K562 (cell line): ENCODE results near the gene RERE. TPM values are rescaled to one million over a fixed set of nuclear protein-coding genes. Genes with fewer than 3 reads are reported as not detected.

Experiments
- ATF3 ChIP-seq, 2 experiments: fragments of 450-650 bp in 1 of 2; sonication (generic) in 1 of 2; formaldehyde crosslinking in 1 of 2; IDR thresholded peaks in 1 of 2; conservative IDR thresholded peaks in 1 of 2; 2 replicates each; pipeline versions ENCODE4 v1.6.1 to v1.8.1; 2016 to 2023; ENCODE audit warnings: mild to moderate bottlenecking in 2 of 2, moderate library complexity in 2 of 2, inconsistent platforms in 1 of 2, missing genetic modification reagents in 1 of 2
- CBFA2T3 ChIP-seq: fragments of 450-650 bp; IDR thresholded peaks from 2 replicates; pipeline ENCODE4 v1.6.1; 2017
- CHD4 ChIP-seq: fragments of 200-600 bp; sonication (generic); IDR thresholded peaks from 3 replicates; pipeline ENCODE4 v1.6.1; 2012; ENCODE audit warnings: low read depth, mild to moderate bottlenecking, mixed read lengths, low read length, inconsistent platforms; ENCODE audit not compliant: insufficient read depth, insufficient replicate concordance, poor library complexity, severe bottlenecking
- CREM ChIP-seq: IDR thresholded peaks from 2 replicates; pipeline ENCODE4 v1.6.1; 2014; ENCODE audit warnings: antibody characterized with exemption, low read depth
- ELF1 ChIP-seq: fragments of 200-800 bp; sonication (Bioruptor generic); IDR thresholded peaks from 2 replicates; pipeline ENCODE4 v1.6.1; 2016; ENCODE audit warnings: missing genetic modification characterization, missing compliant biosample characterization
- ELF4 ChIP-seq: fragments of 450-650 bp; formaldehyde crosslinking; IDR thresholded peaks from 2 replicates; pipeline ENCODE4 v1.4.0; 2022; ENCODE audit warnings: missing genetic modification characterization
- FOSL1 ChIP-seq: fragments of 200-800 bp; sonication (Bioruptor generic); conservative IDR thresholded peaks from 2 replicates; pipeline ENCODE4 v1.6.1; 2016; ENCODE audit warnings: missing genetic modification characterization, missing compliant biosample characterization
- FOXK2 ChIP-seq, 2 experiments: fragments of 450-650 bp; IDR thresholded peaks in 1 of 2; conservative IDR thresholded peaks in 1 of 2; 2 replicates each; pipeline ENCODE4 v1.6.1; 2016; ENCODE audit warnings: low read depth in 2 of 2, mild to moderate bottlenecking in 1 of 2
- HNRNPK ChIP-seq: fragments of 200-400 bp; formaldehyde crosslinking; IDR thresholded peaks from one replicate; pipeline ENCODE4 v1.6.1; 2018; ENCODE audit warnings: mild to moderate bottlenecking, low read depth, low read length; ENCODE audit not compliant: poor library complexity, severe bottlenecking
- MECOM ChIP-seq: fragments of 250-450 bp; sonication (Bioruptor Pico); IDR thresholded peaks from 2 replicates; pipeline ENCODE4 v1.8.0; 2022; ENCODE audit warnings: inconsistent platforms
- PBX2 ChIP-seq, 2 experiments: IDR thresholded peaks in 1 of 2; conservative IDR thresholded peaks in 1 of 2; 2 replicates each; pipeline ENCODE4 v1.6.1; 2016; ENCODE audit warnings: low read depth in 2 of 2, mild to moderate bottlenecking in 1 of 2, missing compliant biosample characterization in 1 of 2, missing genetic modification characterization in 1 of 2, moderate library complexity in 1 of 2
- PTRF ChIP-seq: fragments of 450-650 bp; IDR thresholded peaks from 2 replicates; pipeline ENCODE4 v1.6.1; 2016; ENCODE audit warnings: mild to moderate bottlenecking, missing genetic modification characterization, missing compliant biosample characterization
- RBM17 ChIP-seq: fragments of 200-400 bp; formaldehyde crosslinking; IDR thresholded peaks from 2 replicates; pipeline ENCODE4 v1.6.1; 2017; ENCODE audit warnings: low read depth, mild to moderate bottlenecking, low read length, borderline replicate concordance
- SIX5 ChIP-seq, 2 experiments: IDR thresholded peaks; 2 replicates each; pipeline ENCODE4 v1.6.1; 2011; ENCODE audit warnings: low read length in 2 of 2, borderline replicate concordance in 1 of 2, low read depth in 1 of 2, mild to moderate bottlenecking in 1 of 2, moderate library complexity in 1 of 2; ENCODE audit not compliant: insufficient read depth in 1 of 2
- SMAD2 ChIP-seq: fragments of 150-350 bp; IDR thresholded peaks from 2 replicates; pipeline ENCODE4 v1.6.1; 2014; ENCODE audit warnings: low read depth, mild to moderate bottlenecking, low read length
- SRSF1 ChIP-seq: fragments of 200-400 bp; formaldehyde crosslinking; IDR thresholded peaks from 2 replicates; pipeline ENCODE4 v1.6.1; 2017; ENCODE audit warnings: mild to moderate bottlenecking, low read depth, low read length, moderate library complexity
- ZFP1 ChIP-seq: fragments of 450-650 bp; formaldehyde crosslinking; IDR thresholded peaks from 2 replicates; pipeline ENCODE4 v1.4.0; 2020; ENCODE audit warnings: mild to moderate bottlenecking, mixed read lengths
- polyA plus RNA-seq, 8 experiments: library from polyadenylated mRNA; depleted of rRNA in 4 of 8; stranded (reverse) in 5 of 8; unstranded in 3 of 8; fragments of >200 nt; fragmentation: Nextera tagmentation in 2 of 8; fragmentation: Illumina TruSeq in 1 of 8; extraction: Ambion mirVana in 2 of 8; extraction: Trizol in 1 of 8; gene quantifications; 2 replicates each; pipeline versions ENCODE4 v1.2.1 to v1.2.3, GENCODE V29; 2011 to 2014; ENCODE audit warnings: inconsistent platforms in 1 of 8, missing spikeins in 1 of 8
- total RNA-seq, 7 experiments: library from RNA; depleted of rRNA in 6 of 7; stranded (reverse); fragments of >200 nt in 6 of 7; fragmentation: Illumina TruSeq in 2 of 7; extraction: Trizol in 2 of 7; gene quantifications; 2 replicates each; pipeline versions ENCODE4 v1.2.1 to v1.2.3, GENCODE V29; 2011 to 2021; ENCODE audit warnings: low replicate concordance in 1 of 7
- TF ChIP-seq, protein P1 (sequence below): fragments of 250-450 bp; sonication (Bioruptor Pico); IDR thresholded peaks from 2 replicates; pipeline ENCODE4 v1.5.1; 2021; ENCODE audit warnings: mild to moderate bottlenecking
- TF ChIP-seq, protein P2 (sequence below): conservative IDR thresholded peaks from 2 replicates; pipeline ENCODE4 v1.6.1; 2011; ENCODE audit warnings: low read depth, mild to moderate bottlenecking, low read length; ENCODE audit not compliant: control insufficient read depth

RERE gene
- total and polyA plus RNA-seq, 9 of the 15 experiments (the other 6 are each of a cell fraction or from before 2014, with no cell fraction given), result 3.0 to 51.5 (median 13.4) TPM

DNA sequence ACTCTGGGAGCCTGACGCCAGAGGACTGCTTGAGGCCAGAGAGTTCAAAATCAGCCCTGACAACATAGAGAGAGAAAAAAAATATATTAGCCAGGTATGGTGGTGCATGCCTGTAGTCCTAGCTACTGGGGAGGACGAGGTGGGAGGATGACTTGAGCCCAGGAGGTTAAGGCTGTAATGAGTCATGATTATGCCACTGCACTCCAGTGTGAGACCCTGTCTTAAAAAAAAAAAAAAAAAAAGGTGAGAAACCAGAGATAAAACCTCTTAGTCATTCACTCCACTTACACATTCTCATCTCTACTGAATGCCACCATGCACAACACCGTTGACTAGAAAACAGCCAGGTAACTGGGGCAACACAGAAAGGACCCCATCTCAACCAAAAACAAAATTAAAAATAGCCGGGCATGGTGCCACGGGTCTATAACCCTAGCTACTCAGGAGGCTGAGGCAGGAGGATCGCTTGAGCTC is 321.5 kb downstream of the RERE start (continued):
- TF ChIP-seq, protein P1, sequence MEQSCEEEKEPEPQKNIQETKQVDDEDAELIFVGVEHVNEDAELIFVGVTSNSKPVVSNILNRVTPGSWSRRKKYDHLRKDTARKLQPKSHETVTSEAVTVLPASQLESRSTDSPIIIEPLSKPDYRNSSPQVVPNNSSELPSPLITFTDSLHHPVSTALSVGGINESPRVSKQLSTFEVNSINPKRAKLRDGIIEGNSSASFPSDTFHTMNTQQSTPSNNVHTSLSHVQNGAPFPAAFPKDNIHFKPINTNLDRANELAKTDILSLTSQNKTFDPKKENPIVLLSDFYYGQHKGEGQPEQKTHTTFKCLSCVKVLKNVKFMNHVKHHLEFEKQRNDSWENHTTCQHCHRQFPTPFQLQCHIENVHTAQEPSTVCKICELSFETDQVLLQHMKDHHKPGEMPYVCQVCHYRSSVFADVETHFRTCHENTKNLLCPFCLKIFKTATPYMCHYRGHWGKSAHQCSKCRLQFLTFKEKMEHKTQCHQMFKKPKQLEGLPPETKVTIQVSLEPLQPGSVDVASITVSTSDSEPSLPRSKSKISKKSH (CRISPR knock-in tag), result no peak
- 0 out of 4 replicates have a peak, but pooled peaks of 1 of the 2 experiments have one; percentile 26 for TF ChIP-seq FOXK2 (conservative IDR thresholded peaks at IDR 0.05 in 1 of 2, IDR thresholded peaks at IDR 0.05 in 1 of 2; ENCODE audit: low read depth in 2 of 2)
- no peak for TF ChIP-seq ELF4 (CRISPR knock-in tag)
- TF ChIP-seq ATF3 (IDR thresholded peaks at IDR 0.05), result peak; percentile 82
- no peak for TF ChIP-seq ATF3 (CRISPR knock-in tag; conservative IDR thresholded peaks at IDR 0.05)
- peak; percentile 18; the same call in 1 of the 2 replicates for TF ChIP-seq CBFA2T3
- TF ChIP-seq MECOM, result no peak
- TF ChIP-seq ZFP1 (CRISPR knock-in tag), result no peak
- TF ChIP-seq ELF1 (tag), result no peak
- TF ChIP-seq SRSF1, result no peak
- TF ChIP-seq FOSL1 (tag), result peak; percentile 90
- TF ChIP-seq HNRNPK, result no peak
- TF ChIP-seq CREM, result no peak
- no peak for TF ChIP-seq SMAD2
- TF ChIP-seq, protein P2, sequence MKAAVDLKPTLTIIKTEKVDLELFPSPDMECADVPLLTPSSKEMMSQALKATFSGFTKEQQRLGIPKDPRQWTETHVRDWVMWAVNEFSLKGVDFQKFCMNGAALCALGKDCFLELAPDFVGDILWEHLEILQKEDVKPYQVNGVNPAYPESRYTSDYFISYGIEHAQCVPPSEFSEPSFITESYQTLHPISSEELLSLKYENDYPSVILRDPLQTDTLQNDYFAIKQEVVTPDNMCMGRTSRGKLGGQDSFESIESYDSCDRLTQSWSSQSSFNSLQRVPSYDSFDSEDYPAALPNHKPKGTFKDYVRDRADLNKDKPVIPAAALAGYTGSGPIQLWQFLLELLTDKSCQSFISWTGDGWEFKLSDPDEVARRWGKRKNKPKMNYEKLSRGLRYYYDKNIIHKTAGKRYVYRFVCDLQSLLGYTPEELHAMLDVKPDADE, result no peak
- no peak for TF ChIP-seq RBM17
- TF ChIP-seq PTRF (tag), result no peak
- no peak for TF ChIP-seq CHD4
- TF ChIP-seq SIX5 (IDR thresholded peaks at IDR 0.05; ENCODE audit: borderline replicate concordance in 1 of 2, insufficient read depth in 1 of 2, low read depth in 1 of 2, low read length in 2 of 2), result no peak
- TF ChIP-seq PBX2 (CRISPR knock-in tag; IDR thresholded peaks at IDR 0.05; ENCODE audit: low read depth), result no peak
- TF ChIP-seq PBX2 (tag; conservative IDR thresholded peaks at IDR 0.05; ENCODE audit: low read depth), result no peak
